Activated CD4-positive, alpha-beta T cell treated with anti-CD3 and anti-CD28 coated beads for 36 hours (primary cell): ENCODE results near the gene ZNF217. TPM values are rescaled to one million over a fixed set of nuclear protein-coding genes. Genes with fewer than 3 reads are reported as not detected.
"Not testable (repeated sequence)": the region's sequence is repeated elsewhere in the genome, so short reads cannot be mapped to it uniquely, and the experiment has no call there.

ENCODE experiments used
- ATAC-seq: fragments of 200-7000 bp; cut with Tn5 transposase; one replicate; pipeline ENCODE4 v1.10.0; 2021; ENCODE audit warnings: mild to moderate bottlenecking, moderate library complexity
- CTCF ChIA-PET: fragments of 350-600 bp; sonication (Branson Sonifier 250); formaldehyde crosslinking; loops from one replicate; lab custom pipeline; 2021; ENCODE audit warnings: antibody characterized with exemption; lab: Charles Lee
- POLR2A ChIA-PET: fragments of 350-600 bp; sonication (Branson Sonifier 250); formaldehyde crosslinking; loops from one replicate; lab custom pipeline; 2021; ENCODE audit warnings: antibody characterized with exemption, inconsistent platforms; lab: Charles Lee
- DNase-seq: peaks from one replicate; pipeline ENCODE4 v3.0.0-alpha.2; 2020
- H3K27ac Mint-ChIP-seq: one replicate; pipeline ENCODE4 v1.8.0; 2021; ENCODE audit warnings: mixed read lengths
- H3K27me3 Mint-ChIP-seq: one replicate; pipeline ENCODE4 v1.8.0; 2021; ENCODE audit warnings: mixed read lengths
- H3K36me3 Mint-ChIP-seq: one replicate; pipeline ENCODE4 v1.8.0; 2021; ENCODE audit warnings: low read depth, mixed read lengths
- H3K4me1 Mint-ChIP-seq: one replicate; pipeline ENCODE4 v1.8.0; 2021; ENCODE audit warnings: mixed read lengths
- H3K4me3 Mint-ChIP-seq: one replicate; pipeline ENCODE4 v1.8.0; 2021; ENCODE audit warnings: mild to moderate bottlenecking, moderate library complexity, mixed read lengths
- H3K9me3 Mint-ChIP-seq: one replicate; pipeline ENCODE4 v1.8.0; 2021; ENCODE audit warnings: low read depth, mixed read lengths
- intact Hi-C, 2 experiments: fragments of 100-400 bp; cut with DNase I in 1 of 2; cut with micrococcal nuclease in 1 of 2; formaldehyde crosslinking; loops; one replicate each; pipeline versions ENCODE4 v1.14.2 to v1.15.1; 2022 to 2024; cut with DNase I, micrococcal nuclease
- total RNA-seq, 2 experiments: library from RNA; stranded (reverse); gene quantifications; one replicate each; pipeline ENCODE4 v1.2.3, GENCODE V29; 2021

ZNF217 gene
- total RNA-seq, 2 experiments from 2014 or later = 41.5 to 45.6 TPM

GRCh38 chr20:53597030-53597482, 3.4 kb upstream of the ZNF217 start:
- ATAC-seq = no peak
- Mint-ChIP-seq H3K4me3 (peak overlapping the region; percentile 69), H3K9me3 (no peaks in the 10 kb centered on the region), H3K27me3 (no peaks in the 10 kb centered on the region), H3K27ac (peak overlapping the region; percentile 90), H3K4me1 (peaks cover 44% of the 10 kb centered on the region), H3K36me3 (peaks cover 2% of the 10 kb centered on the region)
- intact Hi-C loops = loop anchor here in 1 of 2 experiments (5.0 kb wide), 1 partner anchor 110 kb away; no protein-coding TSS in a partner anchor
- ChIA-PET POLR2A (no interaction called here), CTCF (interaction anchor here (1.0 to 2.7 kb wide), 4 partner anchors 14 to 63 kb away, joined by 3 to 10 read pairs (median 4); no protein-coding TSS in a partner anchor)
- DNase-seq = no peak

- peak overlapping the region; percentile 90 for H3K27ac Mint-ChIP-seq
- not testable (repeated sequence) for H3K27me3 Mint-ChIP-seq, ATAC-seq, H3K9me3 Mint-ChIP-seq, H3K36me3 Mint-ChIP-seq
- peak; percentile 38 for DNase-seq
- peak overlapping the region; percentile 69 for H3K4me3 Mint-ChIP-seq
- H3K4me1 Mint-ChIP-seq = peaks cover 44% of the 10 kb centered on the region
- POLR2A ChIA-PET = interaction anchor here (0.5 to 1.2 kb wide), 2 partner anchors 96 to 305 kb away, joined by 3 read pairs; no protein-coding TSS in a partner anchor
- CTCF ChIA-PET = interaction anchor here (1.0 to 2.7 kb wide), 3 partner anchors 13 to 63 kb away, joined by 3 to 10 read pairs (median 5); no protein-coding TSS in a partner anchor
- intact Hi-C loops = loop anchor here in 1 of 2 experiments (5.0 kb wide), 1 partner anchor 111 kb away; no protein-coding TSS in a partner anchor
Observed at GRCh38 chr20:53596189-53597001, 2.8 kb upstream of the ZNF217 start.

- H3K4me1 Mint-ChIP-seq = peaks cover 44% of the 10 kb centered on the region
- peak overlapping the region; percentile 69 for H3K4me3 Mint-ChIP-seq
- not testable (repeated sequence) for DNase-seq, H3K36me3 Mint-ChIP-seq, H3K9me3 Mint-ChIP-seq, H3K27me3 Mint-ChIP-seq, ATAC-seq
- intact Hi-C loops = loop anchor here (2.0 to 5.0 kb wide), 4 partner anchors 13 to 112 kb away; no protein-coding TSS in a partner anchor
- ChIA-PET POLR2A (interaction anchor here (1.2 kb wide), 1 partner anchor 305 kb away, joined by 3 read pairs; no protein-coding TSS in a partner anchor), CTCF (interaction anchor here (1.7 to 2.7 kb wide), 2 partner anchors 14 to 27 kb away, joined by 8 to 10 read pairs; no protein-coding TSS in a partner anchor)
- H3K27ac Mint-ChIP-seq = peak overlapping the region; percentile 90
Observed at GRCh38 chr20:53595742-53596141, 2.1 kb upstream of the ZNF217 start.

- intact Hi-C loops = loop anchor here (2.0 to 5.0 kb wide), 4 partner anchors 14 to 112 kb away; no protein-coding TSS in a partner anchor
- H3K27ac Mint-ChIP-seq = peak overlapping the region; percentile 95
- H3K4me1 Mint-ChIP-seq = peaks cover 48% of the 10 kb centered on the region
- H3K36me3 Mint-ChIP-seq = peaks cover 6% of the 10 kb centered on the region
- ATAC-seq (no peak), DNase-seq (no peak)
- ChIA-PET POLR2A (interaction anchor here (0.6 to 1.6 kb wide), 2 partner anchors 28 to 113 kb away, joined by 3 read pairs; no protein-coding TSS in a partner anchor), CTCF (interaction anchor here (0.7 to 2.7 kb wide), 3 partner anchors 15 to 158 kb away, joined by 3 to 10 read pairs (median 8); no protein-coding TSS in a partner anchor)
- H3K9me3 Mint-ChIP-seq = no peaks in the 10 kb centered on the region
- H3K4me3 Mint-ChIP-seq = peak overlapping the region; percentile 79
- no peaks in the 10 kb centered on the region for H3K27me3 Mint-ChIP-seq
Observed at GRCh38 chr20:53595018-53595378, 1.4 kb upstream of the ZNF217 start.

- intact Hi-C loops = loop anchor here (1.0 to 5.0 kb wide), 6 partner anchors 14 to 158 kb away; no protein-coding TSS in a partner anchor
- POLR2A ChIA-PET = interaction anchor here (0.6 to 1.6 kb wide), 6 partner anchors 28 to 322 kb away, joined by 3 to 9 read pairs (median 4); no protein-coding TSS in a partner anchor
- Mint-ChIP-seq H3K27me3 (no peaks in the 10 kb centered on the region), H3K9me3 (no peaks in the 10 kb centered on the region), H3K4me3 (peak overlapping the region; percentile 97), H3K4me1 (peaks cover 47% of the 10 kb centered on the region), H3K36me3 (peaks cover 9% of the 10 kb centered on the region), H3K27ac (peak overlapping the region; percentile 95)
- CTCF ChIA-PET = interaction anchor here (0.7 to 1.7 kb wide), 5 partner anchors 15 to 159 kb away, joined by 3 to 8 read pairs (median 3); no protein-coding TSS in a partner anchor
- DNase-seq = peak; percentile 99
- peak; percentile 62 for ATAC-seq
Observed at GRCh38 chr20:53594068-53595017, 704 bp upstream of the ZNF217 start.

GRCh38 chr20:53592992-53593465, 610 bp downstream of the ZNF217 start:
- CTCF ChIA-PET = no interaction called here
- Mint-ChIP-seq H3K36me3 (peaks cover 9% of the 10 kb centered on the region), H3K27ac (peak overlapping the region; percentile 99), H3K4me1 (peaks cover 40% of the 10 kb centered on the region), H3K4me3 (peak overlapping the region; percentile 97), H3K27me3 (no peaks in the 10 kb centered on the region), H3K9me3 (no peaks in the 10 kb centered on the region)
- intact Hi-C loops = loop anchor here in 1 of 2 experiments (1.0 to 5.0 kb wide), 2 partner anchors 14 to 159 kb away; no protein-coding TSS in a partner anchor
- peak; percentile 52 for DNase-seq
- no peak for ATAC-seq
- POLR2A ChIA-PET = interaction anchor here (0.6 kb wide), 1 partner anchor 17 kb away, joined by 3 read pairs; no protein-coding TSS in a partner anchor

GRCh38 chr20:53592454-53592991, 1.1 kb downstream of the ZNF217 start:
- Mint-ChIP-seq H3K27ac (peak overlapping the region; percentile 99), H3K4me3 (peak overlapping the region; percentile 97), H3K4me1 (peaks cover 35% of the 10 kb centered on the region)
- ChIA-PET CTCF (interaction anchor here (1.3 kb wide), 1 partner anchor 13 kb away, joined by 4 read pairs; no protein-coding TSS in a partner anchor), POLR2A (interaction anchor here (0.6 kb wide), 2 partner anchors 17 to 44 kb away, joined by 3 to 9 read pairs; no protein-coding TSS in a partner anchor)
- H3K36me3 Mint-ChIP-seq, H3K9me3 Mint-ChIP-seq, H3K27me3 Mint-ChIP-seq: not testable (repeated sequence)
- intact Hi-C loops = loop anchor here in 1 of 2 experiments (1.0 to 5.0 kb wide), 2 partner anchors 13 to 160 kb away; no protein-coding TSS in a partner anchor
- DNase-seq = peak; percentile 76
- ATAC-seq = peak; percentile 5

GRCh38 chr20:53591941-53592441, 1.6 kb downstream of the ZNF217 start:
- intact Hi-C loops = loop anchor here in 1 of 2 experiments (1.0 to 5.0 kb wide), 2 partner anchors 13 to 160 kb away; no protein-coding TSS in a partner anchor
- not testable (repeated sequence) for H3K36me3 Mint-ChIP-seq, H3K27me3 Mint-ChIP-seq, H3K9me3 Mint-ChIP-seq
- ChIA-PET POLR2A (interaction anchor here (0.6 to 0.7 kb wide), 2 partner anchors 12 to 45 kb away, joined by 3 to 9 read pairs; no protein-coding TSS in a partner anchor), CTCF (interaction anchor here (1.3 kb wide), 1 partner anchor 12 kb away, joined by 4 read pairs; no protein-coding TSS in a partner anchor)
- peak; percentile 1 for ATAC-seq
- Mint-ChIP-seq H3K27ac (peak overlapping the region; percentile 99), H3K4me3 (peak overlapping the region; percentile 97), H3K4me1 (peaks cover 34% of the 10 kb centered on the region)
- DNase-seq = peak; percentile 37

- H3K27ac Mint-ChIP-seq = peak overlapping the region; percentile 99
- peak overlapping the region; percentile 97 for H3K4me3 Mint-ChIP-seq
- ChIA-PET POLR2A (interaction anchor here (0.7 kb wide), 1 partner anchor 12 kb away, joined by 3 read pairs; no protein-coding TSS in a partner anchor), CTCF (interaction anchor here (1.3 kb wide), 1 partner anchor 12 kb away, joined by 4 read pairs; no protein-coding TSS in a partner anchor)
- DNase-seq, ATAC-seq, H3K27me3 Mint-ChIP-seq, H3K9me3 Mint-ChIP-seq: not testable (repeated sequence)
- peaks cover 11% of the 10 kb centered on the region for H3K36me3 Mint-ChIP-seq
- H3K4me1 Mint-ChIP-seq = peaks cover 34% of the 10 kb centered on the region
- intact Hi-C loops = loop anchor here in 1 of 2 experiments (5.0 kb wide), 1 partner anchor 161 kb away; no protein-coding TSS in a partner anchor
Observed at GRCh38 chr20:53591206-53591741, 2.4 kb downstream of the ZNF217 start.
